Mesenchymal stem cell (in vitro differentiated cells and primary cell): ENCODE data around the gene ANKH.

Experiments
- DNase-seq: peaks from one replicate; pipeline ENCODE4 v3.0.0-alpha.2; 2013
- H2AFZ ChIP-seq: one replicate; pipeline ENCODE4 v1.6.1; 2013; ENCODE audit warnings: low read depth, mild to moderate bottlenecking, control low read depth, inconsistent platforms, low read length, moderate library complexity
- H2AK5ac ChIP-seq: 2 replicates; pipeline ENCODE4 v1.6.1; 2013; ENCODE audit warnings: low read length, moderate library complexity, mild to moderate bottlenecking, inconsistent platforms; ENCODE audit not compliant: severe bottlenecking
- H2BK120ac ChIP-seq: one replicate; pipeline ENCODE4 v1.6.1; 2013; ENCODE audit warnings: low read depth, mild to moderate bottlenecking, inconsistent platforms, low read length, moderate library complexity
- H2BK12ac ChIP-seq, 2 experiments: one replicate each; pipeline ENCODE4 v1.6.1; 2013; ENCODE audit warnings: inconsistent platforms in 2 of 2, low read length in 2 of 2, mild to moderate bottlenecking in 2 of 2, moderate library complexity in 2 of 2, control low read depth in 1 of 2
- H2BK15ac ChIP-seq: one replicate; pipeline ENCODE4 v1.6.1; 2013; ENCODE audit warnings: mild to moderate bottlenecking, low read depth, inconsistent platforms; ENCODE audit not compliant: poor library complexity, severe bottlenecking
- H2BK5ac ChIP-seq: 2 replicates; pipeline ENCODE4 v1.6.1; 2013; ENCODE audit warnings: low read depth, mild to moderate bottlenecking, low read length, control low read depth, inconsistent platforms; ENCODE audit not compliant: poor library complexity, severe bottlenecking
- H3K14ac ChIP-seq, 2 experiments: one replicate each; pipeline ENCODE4 v1.6.1; 2013; ENCODE audit warnings: inconsistent platforms in 2 of 2, low read length in 2 of 2, control low read depth in 1 of 2, mild to moderate bottlenecking in 1 of 2, moderate library complexity in 1 of 2
- H3K18ac ChIP-seq, 2 experiments: one replicate each; pipeline ENCODE4 v1.6.1; 2013; ENCODE audit warnings: inconsistent platforms in 2 of 2, low read length in 2 of 2, control low read depth in 1 of 2, low read depth in 1 of 2, mild to moderate bottlenecking in 1 of 2
- H3K23ac ChIP-seq, 2 experiments: one replicate each; pipeline ENCODE4 v1.6.1; 2013; ENCODE audit warnings: inconsistent platforms in 2 of 2, low read length in 2 of 2, mild to moderate bottlenecking in 2 of 2, moderate library complexity in 2 of 2, control low read depth in 1 of 2
- H3K27ac ChIP-seq: 2 replicates; pipeline ENCODE4 v1.5.1; 2013; ENCODE audit warnings: mild to moderate bottlenecking, moderate library complexity, low read length, control low read depth, inconsistent platforms; ENCODE audit not compliant: poor library complexity, severe bottlenecking
- H3K27me3 ChIP-seq, 2 experiments: 2 replicates each; pipeline versions ENCODE4 v1.6.1 to v1.7.0; 2013; ENCODE audit warnings: low read length in 2 of 2, mild to moderate bottlenecking in 2 of 2, moderate library complexity in 2 of 2, control low read depth in 1 of 2, inconsistent platforms in 1 of 2; ENCODE audit not compliant: control insufficient read depth in 1 of 2, insufficient read depth in 1 of 2
- H3K36me3 ChIP-seq, 2 experiments: 2 replicates each; pipeline versions ENCODE4 v1.6.1 to v1.7.0; 2013; ENCODE audit warnings: low read length in 2 of 2, control low read depth in 1 of 2, inconsistent platforms in 1 of 2, low read depth in 1 of 2, mild to moderate bottlenecking in 1 of 2; ENCODE audit not compliant: insufficient read depth in 2 of 2, control insufficient read depth in 1 of 2
- H3K4ac ChIP-seq, 2 experiments: one replicate each; pipeline ENCODE4 v1.6.1; 2013; ENCODE audit warnings: inconsistent platforms in 2 of 2, low read length in 2 of 2, mild to moderate bottlenecking in 2 of 2, moderate library complexity in 2 of 2, control low read depth in 1 of 2, low read depth in 1 of 2
- H3K4me1 ChIP-seq: 2 replicates; pipeline ENCODE4 v1.6.1; 2013; ENCODE audit warnings: low read depth, low read length, control low read depth; ENCODE audit not compliant: control insufficient read depth, insufficient read depth
- H3K4me2 ChIP-seq: 2 replicates; pipeline ENCODE4 v1.6.1; 2013; ENCODE audit warnings: low read length, mild to moderate bottlenecking, inconsistent platforms; ENCODE audit not compliant: poor library complexity, severe bottlenecking
- H3K4me3 ChIP-seq, 2 experiments: 2 replicates each; pipeline versions ENCODE4 v1.5.1 to v1.7.0; 2013; ENCODE audit warnings: low read length in 2 of 2, mild to moderate bottlenecking in 2 of 2, control low read depth in 1 of 2, low read depth in 1 of 2; ENCODE audit not compliant: insufficient read depth in 1 of 2
- H3K79me1 ChIP-seq: replicated peaks from 2 replicates; pipeline ENCODE4 v1.6.1; 2013; ENCODE audit warnings: mild to moderate bottlenecking, control low read depth, low read length, inconsistent platforms; ENCODE audit not compliant: poor library complexity, severe bottlenecking
- H3K9ac ChIP-seq: 2 replicates; pipeline ENCODE4 v1.7.0; 2013; ENCODE audit warnings: mild to moderate bottlenecking, low read length, moderate library complexity
- H3K9me3 ChIP-seq: 2 replicates; pipeline ENCODE4 v1.7.0; 2013; ENCODE audit warnings: mild to moderate bottlenecking, low read length; ENCODE audit not compliant: control insufficient read depth
- H4K8ac ChIP-seq: one replicate; pipeline ENCODE4 v1.6.1; 2013; ENCODE audit warnings: inconsistent platforms, mild to moderate bottlenecking, low read length, moderate library complexity
- H4K91ac ChIP-seq: one replicate; pipeline ENCODE4 v1.6.1; 2013; ENCODE audit warnings: mild to moderate bottlenecking, low read length, inconsistent platforms
- WGBS: methylation state at CpG from one replicate; pipeline ENCODE4 v1.1.7; 2013; ENCODE audit warnings: mixed read lengths; 5-methylcytosine and 5-hydroxymethylcytosine counted together

The ANKH gene

DNA sequence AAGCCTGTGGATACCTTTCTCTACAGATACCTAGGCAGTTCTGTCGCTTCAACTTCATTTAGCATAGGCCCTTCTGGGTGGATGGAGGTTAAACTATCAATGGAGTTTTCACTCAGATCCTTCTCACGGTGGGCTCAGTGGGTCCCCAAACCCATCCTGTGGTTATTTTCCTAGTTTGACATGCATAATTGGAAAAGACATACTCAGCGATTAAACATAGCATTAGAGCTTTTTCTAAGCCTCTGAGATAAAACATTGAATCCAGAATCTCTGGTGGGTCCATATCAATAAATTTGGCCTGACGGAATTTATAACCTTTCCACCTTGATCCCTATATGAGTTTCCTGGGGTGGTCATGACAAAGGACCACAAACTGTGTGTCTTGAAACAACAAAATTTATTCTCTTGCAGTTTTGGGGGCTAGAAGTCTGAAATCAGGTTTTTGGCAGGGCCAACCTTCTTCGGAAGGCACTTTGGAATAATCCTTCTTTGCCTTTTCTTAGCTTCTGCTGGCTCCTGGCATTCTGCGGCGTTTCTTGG, 208.8 kb downstream of the ANKH start:
- Histone ChIP-seq H3K4me1 (peaks cover 5% of the 10 kb centered on the region), H2BK12ac (no peak overlapping the region), H3K9ac (peak overlapping the region; percentile 94), H3K27ac (no peak overlapping the region), H3K79me1 (peaks cover 13% of the 10 kb centered on the region), H3K14ac (no peak overlapping the region), H4K91ac (no peak overlapping the region), H3K36me3 (peaks cover 0 to 9% of the 10 kb centered on the region in 2 experiments), H3K27me3 (no peaks in the 10 kb centered on the region), H2BK5ac (no peak overlapping the region), H3K4me2 (no peak overlapping the region), H3K4ac (no peak overlapping the region), H2AK5ac (peak overlapping the region; percentile 75), H3K4me3 (peak overlapping the region in 1 of 2 experiments; percentile 85), H3K9me3 (no peaks in the 10 kb centered on the region), H4K8ac (no peak overlapping the region), H2BK15ac (no peak overlapping the region), H2BK120ac (no peak overlapping the region), H2AFZ (no peak overlapping the region), H3K23ac (no peak overlapping the region), H3K18ac (no peak overlapping the region)
- no peak for DNase-seq
- WGBS = over 99% methylated on average over 7 of the region's 7 CpGs

DNA sequence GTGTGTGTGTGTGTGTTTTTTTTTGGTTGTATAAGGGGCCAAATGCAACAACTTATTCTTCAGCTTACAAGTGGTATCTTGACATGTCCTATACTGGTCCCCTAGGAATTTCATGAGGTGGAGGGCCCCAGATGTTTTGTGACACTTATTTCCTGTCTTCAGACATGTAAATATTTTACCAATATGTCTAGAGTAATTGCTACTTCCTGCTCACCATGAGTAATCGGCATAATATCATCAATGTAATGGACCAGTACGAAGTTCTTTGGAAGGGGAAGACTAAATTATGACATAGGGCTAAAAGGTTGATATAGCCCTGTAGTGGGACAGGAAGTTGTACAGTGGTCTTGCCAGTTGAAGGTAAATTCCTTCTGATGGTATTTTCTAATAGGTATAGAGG, 210.7 kb downstream of the ANKH start:
- no peak for DNase-seq
- H3K4me2 ChIP-seq = no peak overlapping the region
- H3K79me1 ChIP-seq = peaks cover 13% of the 10 kb centered on the region
- no peak overlapping the region for H2AK5ac ChIP-seq
- H2BK5ac ChIP-seq = no peak overlapping the region
- H2BK12ac ChIP-seq = no peak overlapping the region
- H3K4me3 ChIP-seq = no peak overlapping the region
- no peak overlapping the region for H3K18ac ChIP-seq
- H3K14ac ChIP-seq = no peak overlapping the region
- no peak overlapping the region for H3K23ac ChIP-seq
- peaks cover 0 to 9% of the 10 kb centered on the region in 2 experiments for H3K36me3 ChIP-seq
- no peak overlapping the region for H3K4ac ChIP-seq
- H2AFZ ChIP-seq = no peak overlapping the region
- H2BK15ac ChIP-seq = no peak overlapping the region
- no peak overlapping the region for H4K91ac ChIP-seq
- H3K27ac ChIP-seq = no peak overlapping the region
- H2BK120ac ChIP-seq = no peak overlapping the region
- peaks cover under 1% of the 10 kb centered on the region for H3K4me1 ChIP-seq
- no peak overlapping the region for H4K8ac ChIP-seq
- H3K27me3 ChIP-seq = no peaks in the 10 kb centered on the region
- 39% methylated on average over 2 of the region's 2 CpGs for WGBS
- H3K9ac ChIP-seq = peak overlapping the region; percentile 47
- no peaks in the 10 kb centered on the region for H3K9me3 ChIP-seq

- Histone ChIP-seq H2BK5ac (no peak overlapping the region), H3K36me3 (peaks cover 0 to 9% of the 10 kb centered on the region in 2 experiments), H2BK15ac (no peak overlapping the region), H3K14ac (no peak overlapping the region), H3K4ac (no peak overlapping the region), H2BK12ac (no peak overlapping the region), H2AFZ (no peak overlapping the region), H4K91ac (no peak overlapping the region), H3K23ac (no peak overlapping the region), H3K18ac (no peak overlapping the region), H4K8ac (no peak overlapping the region), H2AK5ac (no peak overlapping the region), H3K4me3 (no peak overlapping the region), H3K9ac (peak overlapping the region; percentile 47), H3K4me2 (no peak overlapping the region), H3K4me1 (no peaks in the 10 kb centered on the region), H3K79me1 (peaks cover 13% of the 10 kb centered on the region), H2BK120ac (no peak overlapping the region), H3K27me3 (no peaks in the 10 kb centered on the region), H3K9me3 (no peaks in the 10 kb centered on the region), H3K27ac (no peak overlapping the region)
- DNase-seq = no peak
- WGBS = 100% methylated on average over 1 of the region's 3 CpGs
These were observed 211.6 kb downstream of the ANKH start for GRCh38 chr5:14659821-14660607.

- no peaks in the 10 kb centered on the region for H3K4me1 ChIP-seq
- H4K91ac ChIP-seq = no peak overlapping the region
- no peak overlapping the region for H2BK5ac ChIP-seq
- WGBS = no CpG with 5 or more reads among the region's 2 CpGs
- peaks cover 1% of the 10 kb centered on the region for H3K79me1 ChIP-seq
- no peak overlapping the region for H2BK12ac ChIP-seq
- no peak for DNase-seq
- no peaks in the 10 kb centered on the region for H3K9me3 ChIP-seq
- peaks cover 0 to under 1% of the 10 kb centered on the region in 2 experiments for H3K36me3 ChIP-seq
- no peak overlapping the region for H2AFZ ChIP-seq
- H3K4me3 ChIP-seq = no peak overlapping the region
- no peak overlapping the region for H2BK15ac ChIP-seq
- H3K4me2 ChIP-seq = no peak overlapping the region
- no peak overlapping the region for H2AK5ac ChIP-seq
- H3K27ac ChIP-seq = no peak overlapping the region
- no peak overlapping the region for H2BK120ac ChIP-seq
- H3K9ac ChIP-seq = no peak overlapping the region
- no peak overlapping the region for H3K4ac ChIP-seq
- H3K14ac ChIP-seq = no peak overlapping the region
- peaks cover 0 to 3% of the 10 kb centered on the region in 2 experiments for H3K27me3 ChIP-seq
- H4K8ac ChIP-seq = no peak overlapping the region
- H3K18ac ChIP-seq = no peak overlapping the region
- no peak overlapping the region for H3K23ac ChIP-seq
These were observed 214.7 kb downstream of the ANKH start for GRCh38 chr5:14656898-14657297.
